DMS114 treated with DMSO at 0.1 percent for 48 hours (cell line): Measurements from ENCODE around the gene VCL.
"Not testable (repeated sequence)": the region's sequence is repeated elsewhere in the genome, so short reads cannot be mapped to it uniquely, and the experiment has no call there.

Experiments used
- DNase-seq: peaks from one replicate; lab custom pipeline; 2025; ENCODE audit not compliant: unreplicated experiment; lab: John Stamatoyannopoulos, UW

The VCL gene

GRCh38 chr10:74146980-74147379, 149.1 kb downstream of the VCL start:
- not testable (repeated sequence) for DNase-seq

- DNase-seq: peak; percentile 46
These were observed 152.5 kb downstream of the VCL start, which contains the start of gene AP3M1 for GRCh38 chr10:74150204-74150989. Gene AP3M1, minus strand, starts transcription at chr10:74150828. Its CDS starts 12,449 bp downstream, at chr10:74138379.

GRCh38 chr10:74150990-74151878, 153.3 kb downstream of the VCL start, which contains the start of gene ADK:
Gene ADK, plus strand, starts transcription at chr10:74151221. Its CDS starts 58 bp downstream, at chr10:74151279.
- DNase-seq: peak; percentile 98

GRCh38 chr10:74151879-74152722, 154.2 kb downstream of the VCL start:
- no peak for DNase-seq

GRCh38 chr10:74153123-74153522, 155.2 kb downstream of the VCL start:
- peak; percentile 43 for DNase-seq

GRCh38 chr10:74153676-74154075, 155.8 kb downstream of the VCL start:
- no peak for DNase-seq

GRCh38 chr10:74156919-74157289, 159.0 kb downstream of the VCL start:
- no peak for DNase-seq

- DNase-seq: no peak
These were observed 162.1 kb downstream of the VCL start for GRCh38 chr10:74160013-74160412.

GRCh38 chr10:74163319-74164068, 165.6 kb downstream of the VCL start:
- DNase-seq: no peak

- no peak for DNase-seq
These were observed 167.0 kb downstream of the VCL start for GRCh38 chr10:74164716-74165529.

GRCh38 chr10:74165530-74165901, 167.6 kb downstream of the VCL start:
- DNase-seq: no peak

GRCh38 chr10:74167443-74167842, 169.5 kb downstream of the VCL start:
- no peak for DNase-seq
